ENCODE results near the gene TMEM184A.
"Not testable (repeated sequence)": the region's sequence is repeated elsewhere in the genome, so short reads cannot be mapped to it uniquely, and the experiment has no call there.

Gene TMEM184A

GRCh38 chr7:1587738-1588137 is 31.7 kb upstream of the TMEM184A start:
- H3K9me3 ChIP-seq (ENCODE audit: control insufficient read depth, low read depth, low read length): no peaks in the 10 kb centered on the region
- H3K27ac ChIP-seq (ENCODE audit: low read length): no peak overlapping the region
- H3K27me3 ChIP-seq (ENCODE audit: control insufficient read depth, insufficient read depth, low read length): no peaks in the 10 kb centered on the region

GRCh38 chr7:1586827-1587705 is 31.1 kb upstream of the TMEM184A start:
- Histone ChIP-seq H3K36me3 (ENCODE audit: control insufficient read depth, low read depth, low read length) (no peaks in the 10 kb centered on the region), H3K4me3 (ENCODE audit: low read length) (no peak overlapping the region), H3K9me3 (ENCODE audit: control insufficient read depth, low read depth, low read length) (no peaks in the 10 kb centered on the region), H3K27me3 (ENCODE audit: control insufficient read depth, insufficient read depth, low read length) (no peaks in the 10 kb centered on the region), H3K4me1 (ENCODE audit: control insufficient read depth, low read depth, low read length) (no peaks in the 10 kb centered on the region), H3K27ac (ENCODE audit: low read length) (no peak overlapping the region), H3K9ac (ENCODE audit: low read length) (no peak overlapping the region)

More at GRCh38 chr7:1587738-1588137, 31.7 kb upstream of the TMEM184A start:
- H3K4me3 ChIP-seq (ENCODE audit: low read length): no peak overlapping the region
- H3K4me1 ChIP-seq (ENCODE audit: control insufficient read depth, low read depth, low read length): no peaks in the 10 kb centered on the region
- no peaks in the 10 kb centered on the region for H3K36me3 ChIP-seq (ENCODE audit: control insufficient read depth, low read depth, low read length)
- no peak overlapping the region for H3K9ac ChIP-seq (ENCODE audit: low read length)

- H3K4me1 ChIP-seq (ENCODE audit: control insufficient read depth, low read depth, low read length): no peaks in the 10 kb centered on the region
- H3K27me3 ChIP-seq (ENCODE audit: control insufficient read depth, insufficient read depth, low read length): no peaks in the 10 kb centered on the region
- no peak overlapping the region for H3K9ac ChIP-seq (ENCODE audit: low read length)
- no peaks in the 10 kb centered on the region for H3K9me3 ChIP-seq (ENCODE audit: control insufficient read depth, low read depth, low read length)
- H3K4me3 ChIP-seq (ENCODE audit: low read length): no peak overlapping the region
- no peaks in the 10 kb centered on the region for H3K36me3 ChIP-seq (ENCODE audit: control insufficient read depth, low read depth, low read length)
- no peak overlapping the region for H3K27ac ChIP-seq (ENCODE audit: low read length)
These were observed 30.3 kb upstream of the TMEM184A start for GRCh38 chr7:1586126-1586826.

GRCh38 chr7:1585142-1585981 is 29.4 kb upstream of the TMEM184A start:
- Histone ChIP-seq H3K36me3 (ENCODE audit: control insufficient read depth, low read depth, low read length) (no peaks in the 10 kb centered on the region), H3K9me3 (ENCODE audit: control insufficient read depth, low read depth, low read length) (no peaks in the 10 kb centered on the region), H3K27me3 (ENCODE audit: control insufficient read depth, insufficient read depth, low read length) (no peaks in the 10 kb centered on the region), H3K4me3 (ENCODE audit: low read length) (no peak overlapping the region), H3K4me1 (ENCODE audit: control insufficient read depth, low read depth, low read length) (peaks cover 3% of the 10 kb centered on the region), H3K27ac (ENCODE audit: low read length) (no peak overlapping the region), H3K9ac (ENCODE audit: low read length) (no peak overlapping the region)

GRCh38 chr7:1584700-1585099 is 28.7 kb upstream of the TMEM184A start:
- no peaks in the 10 kb centered on the region for H3K27me3 ChIP-seq (ENCODE audit: control insufficient read depth, insufficient read depth, low read length)
- H3K36me3 ChIP-seq (ENCODE audit: control insufficient read depth, low read depth, low read length): no peaks in the 10 kb centered on the region
- no peak overlapping the region for H3K9ac ChIP-seq (ENCODE audit: low read length)
- no peaks in the 10 kb centered on the region for H3K9me3 ChIP-seq (ENCODE audit: control insufficient read depth, low read depth, low read length)
- no peak overlapping the region for H3K4me3 ChIP-seq (ENCODE audit: low read length)
- no peak overlapping the region for H3K27ac ChIP-seq (ENCODE audit: low read length)
- H3K4me1 ChIP-seq (ENCODE audit: control insufficient read depth, low read depth, low read length): peaks cover 9% of the 10 kb centered on the region

GRCh38 chr7:1583241-1583930 is 27.4 kb upstream of the TMEM184A start:
- not testable (repeated sequence) for H3K4me3 ChIP-seq (ENCODE audit: low read length); H3K36me3 ChIP-seq (ENCODE audit: control insufficient read depth, low read depth, low read length); H3K9ac ChIP-seq (ENCODE audit: low read length); H3K27me3 ChIP-seq (ENCODE audit: control insufficient read depth, insufficient read depth, low read length); H3K27ac ChIP-seq (ENCODE audit: low read length); H3K9me3 ChIP-seq (ENCODE audit: control insufficient read depth, low read depth, low read length)
- H3K4me1 ChIP-seq (ENCODE audit: control insufficient read depth, low read depth, low read length): peaks cover 11% of the 10 kb centered on the region

GRCh38 chr7:1580422-1581030 is 24.5 kb upstream of the TMEM184A start:
- no peaks in the 10 kb centered on the region for H3K36me3 ChIP-seq (ENCODE audit: control insufficient read depth, low read depth, low read length)
- peaks cover 21% of the 10 kb centered on the region for H3K4me1 ChIP-seq (ENCODE audit: control insufficient read depth, low read depth, low read length)
- H3K9ac ChIP-seq (ENCODE audit: low read length): no peak overlapping the region
- H3K27ac ChIP-seq (ENCODE audit: low read length): no peak overlapping the region
- no peaks in the 10 kb centered on the region for H3K27me3 ChIP-seq (ENCODE audit: control insufficient read depth, insufficient read depth, low read length)
- no peak overlapping the region for H3K4me3 ChIP-seq (ENCODE audit: low read length)
- H3K9me3 ChIP-seq (ENCODE audit: control insufficient read depth, low read depth, low read length): no peaks in the 10 kb centered on the region

GRCh38 chr7:1579481-1580421 is 23.7 kb upstream of the TMEM184A start:
- no peak overlapping the region for H3K27ac ChIP-seq (ENCODE audit: low read length)
- H3K9ac ChIP-seq (ENCODE audit: low read length): no peak overlapping the region
- H3K36me3 ChIP-seq (ENCODE audit: control insufficient read depth, low read depth, low read length): no peaks in the 10 kb centered on the region
- no peaks in the 10 kb centered on the region for H3K27me3 ChIP-seq (ENCODE audit: control insufficient read depth, insufficient read depth, low read length)
- H3K4me1 ChIP-seq (ENCODE audit: control insufficient read depth, low read depth, low read length): peaks cover 24% of the 10 kb centered on the region
- H3K9me3 ChIP-seq (ENCODE audit: control insufficient read depth, low read depth, low read length): no peaks in the 10 kb centered on the region
- no peak overlapping the region for H3K4me3 ChIP-seq (ENCODE audit: low read length)

GRCh38 chr7:1578513-1578912 is 22.5 kb upstream of the TMEM184A start:
- Histone ChIP-seq H3K27me3 (ENCODE audit: control insufficient read depth, insufficient read depth, low read length) (no peaks in the 10 kb centered on the region), H3K9me3 (ENCODE audit: control insufficient read depth, low read depth, low read length) (no peaks in the 10 kb centered on the region), H3K36me3 (ENCODE audit: control insufficient read depth, low read depth, low read length) (no peaks in the 10 kb centered on the region), H3K4me3 (ENCODE audit: low read length) (no peak overlapping the region), H3K4me1 (ENCODE audit: control insufficient read depth, low read depth, low read length) (peaks cover 24% of the 10 kb centered on the region), H3K27ac (ENCODE audit: low read length) (no peak overlapping the region), H3K9ac (ENCODE audit: low read length) (no peak overlapping the region)
